Central memory CD8-positive, alpha-beta T cell (primary cell): ENCODE data around the gene IFNA13.

Experiments used
- ATAC-seq: fragments of 150-1000 bp; cut with Tn5 transposase; replicated peaks from 2 replicates; pipeline ENCODE4 v1.10.0; 2022; ENCODE audit warnings: mild to moderate bottlenecking, moderate FRiP score, moderate number of reproducible peaks; ENCODE audit not compliant: poor library complexity, severe bottlenecking; ENCODE audit errors: extremely low read depth
- DNase-seq, 2 donors: peaks; one replicate each; pipeline ENCODE4 v3.0.0; 2021; ENCODE audit warnings: low spot score in 2 of 2
- H3K27ac Mint-ChIP-seq: one replicate; pipeline ENCODE4 v1.8.0; 2022; ENCODE audit warnings: low read depth, mild to moderate bottlenecking, moderate library complexity, mixed read lengths
- H3K27me3 Mint-ChIP-seq: one replicate; pipeline ENCODE4 v1.8.0; 2022; ENCODE audit warnings: mixed read lengths
- H3K36me3 Mint-ChIP-seq: one replicate; pipeline ENCODE4 v1.8.0; 2022; ENCODE audit warnings: mild to moderate bottlenecking, moderate library complexity, mixed read lengths; ENCODE audit not compliant: insufficient read depth
- H3K4me1 Mint-ChIP-seq: one replicate; pipeline ENCODE4 v1.8.0; 2022; ENCODE audit warnings: mixed read lengths
- H3K4me3 Mint-ChIP-seq: one replicate; pipeline ENCODE4 v1.8.0; 2022; ENCODE audit warnings: mild to moderate bottlenecking, moderate library complexity, mixed read lengths
- H3K9me3 Mint-ChIP-seq: one replicate; pipeline ENCODE4 v1.8.0; 2022; ENCODE audit warnings: mixed read lengths

IFNA13 gene

DNA sequence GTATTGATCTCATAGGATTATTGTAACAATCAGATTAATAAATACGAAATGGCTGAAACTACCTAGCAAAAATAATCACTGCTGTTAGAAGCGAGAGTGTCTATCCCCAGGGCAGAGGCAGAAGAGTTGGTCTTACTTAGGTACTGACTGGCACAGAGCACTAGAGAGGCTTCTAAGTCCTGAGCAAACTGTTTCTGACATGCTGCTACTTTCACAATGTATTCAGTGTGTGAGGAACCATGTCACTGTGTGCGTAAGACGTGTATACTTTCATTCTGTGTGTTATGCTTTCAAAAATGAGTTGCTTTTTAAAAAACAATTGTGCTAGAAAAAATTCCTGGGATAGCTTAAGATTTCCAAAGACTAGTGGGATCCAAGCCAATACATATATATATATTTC lies 27.1 kb downstream of the IFNA13 start:
- Mint-ChIP-seq H3K27ac (no peak overlapping the region), H3K9me3 (no peaks in the 10 kb centered on the region), H3K4me3 (no peak overlapping the region), H3K36me3 (no peaks in the 10 kb centered on the region), H3K27me3 (peaks cover 66% of the 10 kb centered on the region), H3K4me1 (peaks cover 10% of the 10 kb centered on the region)
- ATAC-seq (no peak), DNase-seq (no peak)

DNA sequence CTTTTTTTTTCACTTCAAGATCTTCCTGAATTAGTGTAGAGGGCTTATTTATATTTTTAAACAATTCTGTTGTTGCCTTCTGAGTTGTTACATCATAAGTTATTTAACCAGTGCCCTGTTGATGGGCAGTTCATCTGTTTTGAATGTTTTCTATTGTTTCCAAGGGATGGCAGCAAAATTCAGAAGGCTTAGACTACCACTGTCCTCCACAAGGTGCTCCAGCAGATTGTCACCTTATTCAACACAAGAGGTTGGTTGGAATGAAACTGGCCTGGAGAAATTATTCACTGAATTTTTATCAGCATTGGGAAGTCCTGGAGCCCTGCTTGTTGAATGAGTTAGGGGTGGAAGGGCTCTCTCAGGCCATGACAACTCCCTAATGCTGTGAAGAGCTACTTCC lies 31.4 kb downstream of the IFNA13 start:
- Mint-ChIP-seq H3K9me3 (no peaks in the 10 kb centered on the region), H3K27me3 (peaks cover 23% of the 10 kb centered on the region), H3K4me1 (peaks cover 38% of the 10 kb centered on the region), H3K4me3 (peak overlapping the region; percentile 86), H3K27ac (no peak overlapping the region), H3K36me3 (peaks cover 7% of the 10 kb centered on the region)
- DNase-seq (no peak), ATAC-seq (no peak)

DNA sequence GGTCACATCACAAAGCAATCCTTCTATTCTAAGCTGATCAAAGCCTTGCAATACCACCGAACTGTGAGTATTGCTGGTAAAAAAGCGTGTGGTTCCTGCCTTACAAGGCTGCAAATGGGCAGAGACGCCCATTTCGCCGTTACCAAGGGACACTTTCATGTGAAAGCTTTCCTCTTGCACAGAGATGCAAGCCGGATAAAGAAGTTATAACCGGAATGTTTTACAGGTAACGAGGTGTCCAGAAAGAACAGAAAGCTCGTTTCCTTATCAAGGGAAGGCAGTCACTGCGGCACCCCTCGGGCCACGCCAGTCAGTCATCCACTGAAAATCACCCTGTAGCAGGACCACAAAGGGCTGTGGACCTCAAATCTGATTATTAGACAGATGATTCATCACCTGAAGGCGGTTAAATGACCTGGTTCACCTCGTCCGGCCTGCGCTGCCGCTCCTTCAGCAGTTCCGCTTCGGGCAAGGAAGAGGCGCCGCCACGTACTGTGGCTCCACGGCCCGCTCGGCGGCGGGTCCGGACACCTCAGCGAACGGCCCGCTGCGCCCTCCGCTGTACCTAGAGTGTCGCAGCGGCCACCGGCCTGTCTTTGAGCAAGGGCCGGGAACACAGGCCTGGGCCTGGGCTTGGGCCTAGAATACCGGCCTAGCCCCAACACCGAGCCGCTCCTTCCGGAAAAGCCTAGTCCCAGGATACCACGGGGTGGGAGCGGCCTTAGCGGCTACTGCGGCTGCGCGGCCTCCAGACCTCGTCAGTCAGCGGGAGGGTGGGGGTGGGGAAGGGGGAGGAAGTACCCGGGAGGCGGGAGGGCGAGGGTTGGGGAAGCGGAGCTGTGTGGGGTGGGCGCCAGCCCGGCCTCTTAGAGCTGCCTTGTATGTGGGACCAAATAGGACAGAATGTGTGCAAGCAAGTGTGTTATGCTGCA lies 32.9 kb downstream of the IFNA13 start, which contains the start of gene KLHL9:
TSS of gene KLHL9 (minus strand) at position 704 of the 932 bp plus-strand sequence. CDS start at position 159, 545 bp downstream.
- Mint-ChIP-seq H3K27me3 (peaks cover 11% of the 10 kb centered on the region), H3K9me3 (no peaks in the 10 kb centered on the region), H3K36me3 (peaks cover 9% of the 10 kb centered on the region), H3K27ac (peak within 1 kb of the TSS; percentile 91), H3K4me3 (peak within 1 kb of the TSS; percentile 86), H3K4me1 (peaks cover 49% of the 10 kb centered on the region)
- DNase-seq (peak; percentile 64 to 76), ATAC-seq (peak; percentile 83)

DNA sequence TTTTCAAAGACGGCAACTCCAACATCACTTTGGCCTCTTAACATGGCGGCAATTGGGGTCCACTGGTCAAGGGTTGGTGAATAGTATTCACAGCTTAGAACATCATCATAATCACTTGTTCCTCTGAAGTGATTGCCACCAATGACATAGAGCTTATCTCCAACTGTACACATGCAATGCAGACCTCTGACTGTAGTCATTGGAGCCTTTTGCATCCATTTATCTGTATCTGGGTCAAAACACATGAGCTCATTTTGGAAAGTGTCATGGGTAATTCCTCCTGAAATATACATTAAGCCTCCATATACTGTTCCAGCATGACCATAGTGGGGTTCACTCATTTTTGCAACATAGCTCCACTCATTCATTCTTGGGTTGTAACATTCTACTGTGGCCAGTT lies 34.6 kb downstream of the IFNA13 start:
- H3K27me3 Mint-ChIP-seq: no peaks in the 10 kb centered on the region
- peaks cover 62% of the 10 kb centered on the region for H3K4me1 Mint-ChIP-seq
- ATAC-seq (no peak), DNase-seq (no peak)
- peaks cover 15% of the 10 kb centered on the region for H3K36me3 Mint-ChIP-seq
- H3K27ac Mint-ChIP-seq: no peak overlapping the region
- no peaks in the 10 kb centered on the region for H3K9me3 Mint-ChIP-seq
- peak overlapping the region; percentile 86 for H3K4me3 Mint-ChIP-seq

DNA sequence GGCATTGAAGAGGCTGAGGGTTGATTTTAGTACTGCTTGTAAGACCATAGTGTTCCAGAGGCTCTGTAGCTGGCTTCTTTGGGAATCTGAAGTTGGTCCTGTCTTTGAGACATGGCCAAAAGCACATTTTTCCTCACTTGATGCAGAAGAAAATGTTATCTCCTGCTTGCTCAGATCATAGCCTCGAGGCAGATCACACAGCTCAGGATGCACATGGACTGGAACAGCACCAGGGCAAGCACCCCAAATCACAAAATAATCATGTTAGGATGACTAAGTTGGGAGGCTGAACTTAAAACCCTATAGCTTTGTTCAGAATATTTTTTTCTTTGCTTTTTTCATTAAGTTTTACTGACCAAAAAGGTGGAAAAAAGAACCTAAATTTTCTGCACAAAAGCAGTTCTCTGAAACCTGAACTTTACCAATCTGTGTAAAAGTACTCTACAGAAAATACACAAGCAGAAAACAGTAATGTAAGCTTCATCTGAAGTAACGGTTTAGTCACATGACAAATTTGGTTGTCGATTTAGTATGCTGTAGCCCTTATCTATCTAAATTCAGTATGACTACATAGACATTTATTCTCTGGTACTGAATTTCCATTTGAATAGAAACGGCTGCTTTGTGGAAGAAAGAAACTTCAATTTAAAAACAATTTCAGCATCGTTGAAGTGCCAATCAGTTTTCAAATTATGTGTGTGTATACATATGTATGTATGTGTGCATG lies 36.0 kb downstream of the IFNA13 start:
- Mint-ChIP-seq H3K4me3 (no peak overlapping the region), H3K27me3 (no peaks in the 10 kb centered on the region), H3K9me3 (no peaks in the 10 kb centered on the region), H3K36me3 (peaks cover 15% of the 10 kb centered on the region), H3K27ac (no peak overlapping the region), H3K4me1 (peaks cover 72% of the 10 kb centered on the region)
- no peak for ATAC-seq
- DNase-seq: no peak

DNA sequence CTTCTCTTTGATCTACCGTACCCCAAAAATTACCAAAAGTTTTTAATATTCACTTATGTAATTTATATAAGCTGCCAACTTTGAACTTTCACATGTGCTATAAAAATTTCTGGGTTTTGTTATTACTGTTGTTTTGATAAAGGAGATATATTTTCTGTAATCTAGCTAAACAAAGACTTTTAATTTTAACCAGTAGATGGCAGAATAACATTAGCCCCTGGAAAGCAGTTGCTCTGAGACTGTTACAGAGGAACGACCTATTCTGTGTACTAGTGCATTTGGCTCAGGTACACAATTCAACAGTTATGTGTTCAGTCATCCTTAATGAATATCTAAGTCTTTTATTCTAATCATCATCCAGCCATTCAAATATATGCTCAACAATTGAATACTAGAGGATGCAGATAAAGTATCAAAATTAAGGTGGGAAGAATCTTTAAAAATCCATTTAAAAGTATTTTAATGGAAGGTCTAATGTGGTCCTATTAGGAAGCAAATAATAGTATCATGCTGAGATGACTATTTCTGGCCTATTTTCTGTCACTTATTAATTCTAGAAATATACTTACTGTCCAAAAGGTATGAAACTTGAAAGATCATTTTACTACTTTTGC lies 41.2 kb downstream of the IFNA13 start:
- peaks cover 24% of the 10 kb centered on the region for H3K36me3 Mint-ChIP-seq
- no peak overlapping the region for H3K4me3 Mint-ChIP-seq
- H3K4me1 Mint-ChIP-seq: peaks cover 62% of the 10 kb centered on the region
- peak; percentile 90 for ATAC-seq
- H3K27ac Mint-ChIP-seq: no peak overlapping the region
- no peaks in the 10 kb centered on the region for H3K9me3 Mint-ChIP-seq
- H3K27me3 Mint-ChIP-seq: no peaks in the 10 kb centered on the region
- no peak for DNase-seq

DNA sequence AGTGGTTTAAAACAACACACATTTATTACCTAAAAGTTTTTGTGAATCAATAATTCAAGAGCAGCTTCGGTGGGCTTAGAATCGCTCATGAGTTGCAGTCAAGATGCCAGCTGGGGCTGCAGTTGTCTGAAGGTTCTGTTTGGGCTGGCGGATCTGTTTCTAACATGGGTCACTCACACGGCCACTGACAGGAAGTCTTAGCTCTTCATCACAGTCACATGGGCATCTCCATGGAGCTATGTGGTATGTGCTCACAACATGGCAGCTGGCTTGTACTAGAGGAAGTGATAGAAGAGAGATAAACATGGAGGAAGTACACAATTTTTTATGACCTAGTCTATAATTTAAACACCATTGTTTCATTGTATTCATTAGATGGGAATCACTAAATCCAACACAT lies 43.8 kb downstream of the IFNA13 start:
- peaks cover 25% of the 10 kb centered on the region for H3K36me3 Mint-ChIP-seq
- no peaks in the 10 kb centered on the region for H3K9me3 Mint-ChIP-seq
- DNase-seq (no peak), ATAC-seq (no peak)
- H3K4me3 Mint-ChIP-seq: no peak overlapping the region
- H3K27ac Mint-ChIP-seq: peak overlapping the region; percentile 11
- H3K4me1 Mint-ChIP-seq: peaks cover 44% of the 10 kb centered on the region
- H3K27me3 Mint-ChIP-seq: no peaks in the 10 kb centered on the region

DNA sequence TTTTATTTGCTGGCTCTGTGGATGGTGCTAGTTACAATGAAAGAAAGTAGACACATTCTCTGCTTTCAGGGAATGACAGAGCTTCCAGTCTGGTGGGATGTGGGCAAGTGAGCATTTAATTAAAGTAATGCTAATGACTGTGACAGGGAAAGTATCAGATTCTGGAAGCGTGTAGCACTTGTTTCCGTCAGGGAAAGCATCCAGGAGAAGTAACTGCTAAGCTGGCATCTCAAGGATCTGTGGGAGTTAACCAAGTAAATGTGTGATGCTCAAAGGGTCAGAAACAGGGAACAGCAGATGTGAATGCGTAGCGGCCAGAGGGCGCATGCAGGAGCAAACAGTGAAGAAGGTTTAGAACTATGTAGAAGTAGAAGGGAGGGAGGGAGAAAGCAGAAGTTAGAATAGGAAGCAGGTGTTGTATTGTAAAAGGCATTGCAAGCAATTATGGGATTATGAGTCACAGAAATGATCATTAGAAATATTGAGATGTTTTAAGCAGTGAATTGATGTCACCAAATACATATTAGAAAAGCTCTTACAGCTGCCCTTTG lies 44.9 kb downstream of the IFNA13 start:
- Mint-ChIP-seq H3K4me3 (no peak overlapping the region), H3K4me1 (peaks cover 34% of the 10 kb centered on the region), H3K27me3 (no peaks in the 10 kb centered on the region), H3K9me3 (no peaks in the 10 kb centered on the region), H3K36me3 (peaks cover 19% of the 10 kb centered on the region), H3K27ac (no peak overlapping the region)
- no peak for DNase-seq
- no peak for ATAC-seq

DNA sequence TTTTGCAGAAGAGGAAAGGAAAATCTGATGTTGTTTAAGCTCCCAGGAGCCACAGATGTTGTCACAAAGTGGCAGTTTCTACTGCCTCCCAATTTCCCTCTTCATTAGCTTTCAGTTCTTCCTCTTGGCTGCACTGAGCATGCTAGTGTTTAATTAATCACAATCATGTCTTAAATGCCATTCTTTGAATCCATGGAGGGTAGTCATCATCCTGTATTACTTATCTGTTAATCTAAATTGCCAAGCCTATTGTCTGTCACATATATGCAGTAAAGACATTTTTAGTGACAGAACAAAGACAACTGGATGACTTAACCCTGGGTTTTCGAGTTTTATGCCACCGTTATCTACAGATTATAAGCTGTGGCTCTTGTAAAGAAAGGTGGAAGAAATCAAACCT lies 47.4 kb downstream of the IFNA13 start:
- Mint-ChIP-seq H3K9me3 (no peaks in the 10 kb centered on the region), H3K36me3 (peaks cover 18% of the 10 kb centered on the region), H3K27me3 (no peaks in the 10 kb centered on the region), H3K4me1 (peaks cover 17% of the 10 kb centered on the region), H3K27ac (peak overlapping the region; percentile 19), H3K4me3 (no peak overlapping the region)
- no peak for DNase-seq
- ATAC-seq: no peak

DNA sequence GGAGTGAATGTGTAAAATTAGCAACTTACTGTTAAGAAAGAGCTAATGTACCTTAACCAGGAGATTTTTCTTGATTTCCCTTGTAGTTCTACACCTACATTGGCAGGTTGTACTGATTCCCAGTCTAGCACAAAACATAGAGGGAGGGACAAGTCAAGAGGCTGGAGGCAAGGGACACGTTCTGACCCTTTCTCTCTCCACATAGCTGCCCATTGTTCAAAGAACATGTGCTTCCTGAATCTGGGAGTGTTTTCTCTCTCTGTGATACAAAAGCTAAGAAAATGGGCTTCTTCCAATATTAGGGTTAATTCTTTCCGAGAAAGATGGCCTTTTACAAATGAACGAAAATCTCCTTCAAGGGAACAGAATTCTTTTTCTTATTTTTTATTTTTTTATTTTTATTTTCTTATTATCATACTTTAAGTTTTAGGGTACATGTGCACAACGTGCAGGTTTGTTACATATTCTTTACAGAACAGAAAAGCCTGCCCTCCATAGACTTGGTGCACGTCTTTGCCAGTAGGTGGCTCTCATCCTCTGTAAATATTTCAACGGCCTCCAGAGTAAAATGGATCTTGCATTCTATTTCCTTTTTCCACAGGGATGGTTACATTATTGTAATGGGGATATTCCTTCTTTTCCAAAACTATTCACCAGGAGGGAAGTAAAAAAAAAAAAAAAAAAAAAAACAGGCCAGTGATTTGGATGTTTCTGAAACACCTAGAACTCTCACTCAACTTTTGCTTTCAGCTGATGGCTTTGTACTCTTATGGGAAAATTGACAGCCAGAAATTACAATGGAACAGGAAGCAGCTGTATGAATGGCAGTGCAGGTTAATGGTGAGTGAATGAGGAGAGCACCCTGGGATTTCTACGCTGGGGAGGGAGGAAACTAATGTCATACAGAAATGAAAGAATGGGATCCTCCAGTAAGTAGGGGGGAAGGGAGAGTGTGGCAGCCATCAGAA lies 49.6 kb downstream of the IFNA13 start:
- H3K9me3 Mint-ChIP-seq: no peaks in the 10 kb centered on the region
- peaks cover 7% of the 10 kb centered on the region for H3K27me3 Mint-ChIP-seq
- H3K36me3 Mint-ChIP-seq: peaks cover 10% of the 10 kb centered on the region
- DNase-seq (no peak), ATAC-seq (peak; percentile 73)
- H3K27ac Mint-ChIP-seq: peak overlapping the region; percentile 17
- peaks cover 7% of the 10 kb centered on the region for H3K4me1 Mint-ChIP-seq
- no peak overlapping the region for H3K4me3 Mint-ChIP-seq
